Measurements from ENCODE around the gene EVX2. TPM values are rescaled to one million over a fixed set of nuclear protein-coding genes. Genes with fewer than 3 reads are reported as not detected.

Gene EVX2
- total RNA-seq, 4 donors from 2014 or later: 0.28 TPM; not detected in 3

- Histone ChIP-seq H3K4me3 (no peak overlapping the region), H3K27me3 (peaks cover 31 to 50% of the 10 kb centered on the region in 2 donors), H3K27ac (no peak overlapping the region), H3K4me1 (peaks cover 0 to 16% of the 10 kb centered on the region in 2 donors), H3K36me3 (no peaks in the 10 kb centered on the region), H3K9me3 (no peaks in the 10 kb centered on the region)
- DNase-seq: no peak
- intact Hi-C loops (cut with DNase I; ENCODE audit: low total_unique reads): no loop called here
- TF ChIP-seq CTCF (IDR thresholded peaks at IDR 0.05) (no peak), POLR2A (IDR thresholded peaks at IDR 0.05) (no peak)
Measured at GRCh38 chr2:176100547-176101140, 16.9 kb upstream of the EVX2 start.

- DNase-seq: no peak
- TF ChIP-seq POLR2A (IDR thresholded peaks at IDR 0.05) (no peak), CTCF (IDR thresholded peaks at IDR 0.05) (no peak)
- Histone ChIP-seq H3K4me1 (peaks cover 0 to 16% of the 10 kb centered on the region in 2 donors), H3K4me3 (no peak within 1 kb of the TSS), H3K36me3 (no peaks in the 10 kb centered on the region), H3K27me3 (peaks cover 39 to 57% of the 10 kb centered on the region in 2 donors), H3K9me3 (no peaks in the 10 kb centered on the region), H3K27ac (no peak within 1 kb of the TSS)
- intact Hi-C loops (cut with DNase I; ENCODE audit: low total_unique reads): no loop called here
Measured at GRCh38 chr2:176099728-176100546, 16.2 kb upstream of the EVX2 start, which contains the start of gene HOXD12. Gene HOXD12 (plus strand): TSS chr2:176099795. CDS start chr2:176099802, 7 bp downstream.

- H3K27me3 ChIP-seq: peaks cover 44 to 64% of the 10 kb centered on the region in 2 donors
- no peak for TF ChIP-seq CTCF (IDR thresholded peaks at IDR 0.05)
- TF ChIP-seq POLR2A (IDR thresholded peaks at IDR 0.05): no peak
- H3K9me3 ChIP-seq: no peaks in the 10 kb centered on the region
- H3K27ac ChIP-seq: no peak overlapping the region
- peaks cover 0 to 16% of the 10 kb centered on the region in 2 donors for H3K4me1 ChIP-seq
- H3K36me3 ChIP-seq: no peaks in the 10 kb centered on the region
- H3K4me3 ChIP-seq: no peak overlapping the region
- DNase-seq: no peak
- intact Hi-C loops (cut with DNase I; ENCODE audit: low total_unique reads): no loop called here
Measured at GRCh38 chr2:176099159-176099727, 15.5 kb upstream of the EVX2 start.

GRCh38 chr2:176098366-176099158, 14.8 kb upstream of the EVX2 start:
- Histone ChIP-seq H3K9me3 (no peaks in the 10 kb centered on the region), H3K36me3 (no peaks in the 10 kb centered on the region), H3K27me3 (peaks cover 45 to 71% of the 10 kb centered on the region in 2 donors), H3K27ac (no peak overlapping the region), H3K4me1 (peaks cover 0 to 16% of the 10 kb centered on the region in 2 donors), H3K4me3 (no peak overlapping the region)
- TF ChIP-seq POLR2A (IDR thresholded peaks at IDR 0.05): no peak
- no peak for TF ChIP-seq CTCF (IDR thresholded peaks at IDR 0.05)
- DNase-seq: no peak
- intact Hi-C loops (cut with DNase I; ENCODE audit: low total_unique reads): no loop called here

Measured in uterus (tissue), 4 donors.